ENCODE measurements around the gene LAPTM4A. TPM values are rescaled to one million over a fixed set of nuclear protein-coding genes. Genes with fewer than 3 reads are reported as not detected.

Gene LAPTM4A
- total RNA-seq, 2 experiments from 2014 or later: 8.4 to 26.2 TPM

- POLR2A ChIA-PET: no interaction called here
- Histone ChIP-seq H3K9me2 (ENCODE audit: insufficient read depth, low read length) (no peaks in the 10 kb centered on the region), H3K4me3 (ENCODE audit: low read depth, low read length, poor library complexity, severe bottlenecking) (no peak overlapping the region), H2AFZ (ENCODE audit: low read length) (no peak overlapping the region), H3K27ac (ENCODE audit: low read depth, low read length, poor library complexity, severe bottlenecking) (no peak overlapping the region), H3K9me3 (ENCODE audit: low read length) (0 out of 2 replicates have a peak, but pooled peaks cover 6% of the 10 kb centered on the region), H3K79me2 (ENCODE audit: insufficient read depth, low read depth, low read length) (no peaks in the 10 kb centered on the region), H4K20me1 (ENCODE audit: insufficient read depth, low read length) (no peaks in the 10 kb centered on the region), H3K36me3 (ENCODE audit: insufficient read depth, low read length) (no peaks in the 10 kb centered on the region), H3K4me2 (ENCODE audit: low read length) (no peak overlapping the region), H3K4me1 (ENCODE audit: insufficient read depth, low read length, poor library complexity, severe bottlenecking) (no peaks in the 10 kb centered on the region)
- CTCF ChIA-PET (ENCODE audit: unreplicated experiment): no interaction called here
- peak; percentile 80 for DNase-seq (ENCODE audit: low spot score)
- intact Hi-C loops (cut with micrococcal nuclease; ENCODE audit: unreplicated experiment): loop anchor here (1.0 kb wide), 2 partner anchors 83 to 142 kb away; no protein-coding TSS in a partner anchor
- no peak for TF ChIP-seq EZH2phosphoT487 (IDR thresholded peaks at IDR 0.05; ENCODE audit: borderline replicate concordance, low read depth, low read length)
- TF ChIP-seq, protein P1, sequence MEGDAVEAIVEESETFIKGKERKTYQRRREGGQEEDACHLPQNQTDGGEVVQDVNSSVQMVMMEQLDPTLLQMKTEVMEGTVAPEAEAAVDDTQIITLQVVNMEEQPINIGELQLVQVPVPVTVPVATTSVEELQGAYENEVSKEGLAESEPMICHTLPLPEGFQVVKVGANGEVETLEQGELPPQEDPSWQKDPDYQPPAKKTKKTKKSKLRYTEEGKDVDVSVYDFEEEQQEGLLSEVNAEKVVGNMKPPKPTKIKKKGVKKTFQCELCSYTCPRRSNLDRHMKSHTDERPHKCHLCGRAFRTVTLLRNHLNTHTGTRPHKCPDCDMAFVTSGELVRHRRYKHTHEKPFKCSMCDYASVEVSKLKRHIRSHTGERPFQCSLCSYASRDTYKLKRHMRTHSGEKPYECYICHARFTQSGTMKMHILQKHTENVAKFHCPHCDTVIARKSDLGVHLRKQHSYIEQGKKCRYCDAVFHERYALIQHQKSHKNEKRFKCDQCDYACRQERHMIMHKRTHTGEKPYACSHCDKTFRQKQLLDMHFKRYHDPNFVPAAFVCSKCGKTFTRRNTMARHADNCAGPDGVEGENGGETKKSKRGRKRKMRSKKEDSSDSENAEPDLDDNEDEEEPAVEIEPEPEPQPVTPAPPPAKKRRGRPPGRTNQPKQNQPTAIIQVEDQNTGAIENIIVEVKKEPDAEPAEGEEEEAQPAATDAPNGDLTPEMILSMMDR (conservative IDR thresholded peaks at IDR 0.05; ENCODE audit: low read length): peak; percentile 90
- no TSS peak for BruUV-seq (replicated peaks)
Measured at GRCh38 chr2:20097889-20098714, 46.7 kb upstream of the LAPTM4A start.

DNA sequence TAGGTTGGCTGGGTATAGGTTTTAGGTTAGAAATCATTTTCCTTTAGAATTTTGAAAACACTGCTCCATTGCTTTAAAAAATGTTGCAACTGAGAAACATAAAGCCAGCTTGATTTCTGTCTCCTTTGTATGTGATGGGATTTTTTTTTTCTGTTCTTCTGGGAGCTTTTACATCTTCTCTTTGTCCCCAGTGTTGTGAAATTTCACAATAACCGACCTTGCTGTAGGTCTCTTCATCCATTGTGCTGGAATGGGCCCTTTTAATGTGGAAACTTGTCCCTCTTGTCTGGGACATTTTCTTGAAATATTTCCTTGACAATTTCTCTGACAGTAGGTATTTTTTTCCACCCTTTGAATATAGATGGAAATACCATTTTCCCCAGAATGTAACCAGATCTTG lies 44.0 kb upstream of the LAPTM4A start:
- ChIA-PET POLR2A (interaction anchor here (1.2 to 1.5 kb wide), 4 partner anchors 17 to 93 kb away, joined by 3 to 5 read pairs (median 4); partner anchors contain the start of gene LAPTM4A), CTCF (ENCODE audit: unreplicated experiment) (no interaction called here)
- Histone ChIP-seq H4K20me1 (ENCODE audit: insufficient read depth, low read length) (no peaks in the 10 kb centered on the region), H3K4me1 (ENCODE audit: insufficient read depth, low read length, poor library complexity, severe bottlenecking) (no peaks in the 10 kb centered on the region), H3K36me3 (ENCODE audit: insufficient read depth, low read length) (no peaks in the 10 kb centered on the region), H3K27ac (ENCODE audit: low read depth, low read length, poor library complexity, severe bottlenecking) (no peak overlapping the region), H2AFZ (ENCODE audit: low read length) (no peak overlapping the region), H3K9me3 (ENCODE audit: low read length) (no peaks in the 10 kb centered on the region), H3K4me2 (ENCODE audit: low read length) (no peak overlapping the region), H3K9me2 (ENCODE audit: insufficient read depth, low read length) (no peaks in the 10 kb centered on the region), H3K4me3 (ENCODE audit: low read depth, low read length, poor library complexity, severe bottlenecking) (no peak overlapping the region), H3K79me2 (ENCODE audit: insufficient read depth, low read depth, low read length) (no peaks in the 10 kb centered on the region)
- intact Hi-C loops (cut with micrococcal nuclease; ENCODE audit: unreplicated experiment): no loop called here
- no TSS peak for BruUV-seq (replicated peaks)
- no peak for DNase-seq (ENCODE audit: low spot score)
- no peak for TF ChIP-seq EZH2phosphoT487 (IDR thresholded peaks at IDR 0.05; ENCODE audit: borderline replicate concordance, low read depth, low read length)
- TF ChIP-seq, protein P1 (conservative IDR thresholded peaks at IDR 0.05; ENCODE audit: low read length): no peak

GRCh38 chr2:20094955-20095354 lies 43.5 kb upstream of the LAPTM4A start:
- Histone ChIP-seq H3K4me3 (ENCODE audit: low read depth, low read length, poor library complexity, severe bottlenecking) (no peak overlapping the region), H3K36me3 (ENCODE audit: insufficient read depth, low read length) (no peaks in the 10 kb centered on the region), H3K4me2 (ENCODE audit: low read length) (no peak overlapping the region), H4K20me1 (ENCODE audit: insufficient read depth, low read length) (no peaks in the 10 kb centered on the region), H3K9me2 (ENCODE audit: insufficient read depth, low read length) (no peaks in the 10 kb centered on the region), H2AFZ (ENCODE audit: low read length) (no peak overlapping the region), H3K9me3 (ENCODE audit: low read length) (no peaks in the 10 kb centered on the region), H3K79me2 (ENCODE audit: insufficient read depth, low read depth, low read length) (no peaks in the 10 kb centered on the region), H3K27ac (ENCODE audit: low read depth, low read length, poor library complexity, severe bottlenecking) (no peak overlapping the region), H3K4me1 (ENCODE audit: insufficient read depth, low read length, poor library complexity, severe bottlenecking) (no peaks in the 10 kb centered on the region)
- DNase-seq (ENCODE audit: low spot score): no peak
- ChIA-PET CTCF (ENCODE audit: unreplicated experiment) (no interaction called here), POLR2A (interaction anchor here (0.9 to 1.5 kb wide), 5 partner anchors 9 to 92 kb away, joined by 3 to 5 read pairs (median 4); partner anchors contain the start of gene LAPTM4A)
- BruUV-seq (replicated peaks): no TSS peak
- TF ChIP-seq, protein P1 (conservative IDR thresholded peaks at IDR 0.05; ENCODE audit: low read length): no peak
- no peak for TF ChIP-seq EZH2phosphoT487 (IDR thresholded peaks at IDR 0.05; ENCODE audit: borderline replicate concordance, low read depth, low read length)
- intact Hi-C loops (cut with micrococcal nuclease; ENCODE audit: unreplicated experiment): no loop called here

Data from OCI-LY7 (cell line).